ENCODE data around the gene MTHFD2L.
"Not testable (repeated sequence)": the region's sequence is repeated elsewhere in the genome, so short reads cannot be mapped to it uniquely, and the experiment has no call there.

Gene MTHFD2L

DNA sequence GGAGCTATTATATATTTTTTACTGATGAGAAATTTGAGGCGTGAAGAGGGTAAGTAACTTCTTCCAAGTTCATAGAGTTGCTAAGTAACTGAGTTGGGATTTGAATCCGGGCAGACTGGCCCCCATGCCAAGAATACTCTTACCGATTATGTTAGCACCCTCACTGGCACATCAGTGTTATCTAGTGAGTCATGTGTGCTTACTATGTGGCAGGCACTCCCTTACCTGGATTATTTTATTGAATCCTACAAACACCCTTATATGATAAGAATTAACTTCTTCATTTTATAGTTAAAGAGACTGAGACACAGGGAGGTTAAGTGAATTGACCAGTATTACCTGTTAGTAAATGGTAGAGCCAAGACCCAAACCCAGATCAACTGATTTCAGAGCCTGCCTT, 20.9 kb downstream of the MTHFD2L start:
- in situ Hi-C loops (cut with MboI; ENCODE audit: low sequenced_read_pairs) = no loop called here

DNA sequence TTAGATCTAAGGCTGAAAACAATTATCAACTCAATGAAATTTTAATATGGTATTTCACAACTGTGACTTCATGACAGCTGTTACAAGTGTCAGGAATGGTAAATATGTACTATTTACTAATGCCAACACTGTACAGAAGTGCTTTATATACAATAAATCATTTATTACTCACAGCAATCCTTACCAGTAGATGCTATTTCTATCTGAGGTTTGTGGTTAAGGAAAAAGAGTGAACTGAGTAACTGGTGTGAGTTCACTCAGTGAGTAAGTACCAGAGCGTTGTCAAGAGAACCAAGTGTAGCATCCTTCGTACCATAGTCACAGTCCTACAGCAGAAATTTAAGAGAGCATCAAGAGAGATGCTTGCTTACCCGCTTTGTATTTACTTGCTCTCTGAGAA, 23.3 kb downstream of the MTHFD2L start:
- in situ Hi-C loops (cut with MboI; ENCODE audit: low sequenced_read_pairs) = no loop called here

DNA sequence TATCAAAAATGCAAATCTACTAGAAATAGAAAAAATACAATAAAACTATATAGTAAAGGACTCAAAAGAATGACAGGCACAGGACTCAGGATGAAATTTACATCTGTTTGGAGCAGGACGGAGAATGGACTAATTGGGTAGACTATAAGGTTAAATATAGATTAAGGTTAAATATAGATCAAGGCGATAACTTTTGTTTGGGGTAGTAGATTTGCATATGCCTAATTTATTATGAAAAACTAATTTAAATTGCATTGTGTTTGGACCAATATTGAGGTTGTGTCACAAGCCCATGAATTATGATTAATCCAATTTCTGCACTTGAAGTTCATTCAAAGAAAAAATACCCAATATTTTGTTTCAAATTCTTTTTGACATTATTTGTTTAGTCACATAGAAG, 31.0 kb downstream of the MTHFD2L start:
- in situ Hi-C loops (cut with MboI; ENCODE audit: low sequenced_read_pairs) = no loop called here

DNA sequence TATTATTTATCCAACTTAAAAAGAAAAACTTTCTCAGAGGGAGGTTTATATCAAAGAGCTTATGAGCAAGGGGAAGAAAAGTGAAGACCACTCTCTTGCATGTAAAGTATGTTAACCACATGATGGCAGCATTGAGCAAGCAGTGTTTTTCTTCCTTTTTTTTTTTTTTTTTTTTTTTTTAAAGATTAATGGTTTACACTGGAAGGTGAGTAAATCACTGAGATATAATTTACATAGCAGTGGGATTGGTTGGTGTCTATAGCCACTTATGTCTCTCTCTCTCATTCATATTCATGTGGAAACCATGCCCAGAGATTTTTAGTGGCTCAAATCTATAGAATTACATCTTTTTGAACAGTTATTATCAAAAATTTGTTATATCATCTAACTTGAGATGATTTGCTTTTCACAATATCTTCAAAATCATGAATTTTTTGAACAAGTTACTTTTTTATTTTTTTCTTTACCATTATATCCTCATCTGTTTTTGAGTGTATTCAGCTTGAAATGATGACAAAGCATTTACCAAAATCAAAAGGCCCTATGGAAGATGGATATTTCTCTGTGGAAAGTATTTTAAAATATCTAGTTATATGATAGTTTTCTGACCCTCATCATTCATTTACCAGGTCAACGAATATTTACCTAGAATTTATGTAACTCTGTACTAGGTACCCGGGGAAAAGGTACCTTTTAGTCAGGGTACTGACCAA, 31.6 kb downstream of the MTHFD2L start:
- in situ Hi-C loops (cut with MboI; ENCODE audit: low sequenced_read_pairs) = no loop called here

DNA sequence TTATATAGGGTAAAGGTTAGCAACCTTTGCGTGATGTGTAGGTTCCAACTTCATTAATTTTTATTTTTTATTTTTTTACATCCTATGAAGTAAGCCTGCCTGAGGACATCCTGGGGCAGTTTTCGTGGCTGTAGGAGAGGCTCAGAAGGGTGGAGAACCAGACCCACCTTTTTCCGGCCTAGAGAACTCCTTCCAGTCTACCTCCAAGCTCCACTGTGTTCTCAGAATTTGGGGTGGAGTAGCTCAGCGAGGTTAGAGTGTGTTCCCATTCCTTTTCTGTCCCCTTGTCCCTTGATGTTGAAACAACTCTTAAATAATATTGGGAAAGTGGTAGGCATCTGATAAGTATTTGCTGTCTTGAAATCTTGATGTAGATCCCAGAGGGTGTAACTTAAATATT, 32.4 kb downstream of the MTHFD2L start:
- in situ Hi-C loops (cut with MboI; ENCODE audit: low sequenced_read_pairs) = no loop called here

DNA sequence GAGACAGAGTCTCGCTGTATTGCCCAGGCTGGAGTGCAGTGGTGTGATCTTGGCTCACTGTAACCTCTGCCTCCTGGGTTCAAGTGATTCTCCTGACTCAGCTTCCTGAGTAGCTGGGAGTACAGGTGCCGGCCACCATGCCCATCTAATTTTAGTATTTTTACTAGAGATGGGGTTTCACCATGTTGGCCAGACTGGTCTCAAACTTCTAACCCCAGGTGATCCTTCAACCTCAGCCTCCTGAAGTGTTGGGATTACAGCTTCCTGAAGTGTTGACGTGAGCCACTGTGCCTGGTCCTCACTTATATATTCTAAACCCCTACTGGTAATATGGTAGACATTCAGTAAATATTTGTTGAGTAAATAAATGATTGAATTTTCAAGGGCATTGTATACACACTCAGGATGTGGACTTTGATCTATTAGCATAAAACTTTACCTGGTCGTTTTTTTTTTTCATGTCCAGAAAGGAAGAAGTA, 33.0 kb downstream of the MTHFD2L start:
- in situ Hi-C loops (cut with MboI; ENCODE audit: low sequenced_read_pairs) = no loop called here

DNA sequence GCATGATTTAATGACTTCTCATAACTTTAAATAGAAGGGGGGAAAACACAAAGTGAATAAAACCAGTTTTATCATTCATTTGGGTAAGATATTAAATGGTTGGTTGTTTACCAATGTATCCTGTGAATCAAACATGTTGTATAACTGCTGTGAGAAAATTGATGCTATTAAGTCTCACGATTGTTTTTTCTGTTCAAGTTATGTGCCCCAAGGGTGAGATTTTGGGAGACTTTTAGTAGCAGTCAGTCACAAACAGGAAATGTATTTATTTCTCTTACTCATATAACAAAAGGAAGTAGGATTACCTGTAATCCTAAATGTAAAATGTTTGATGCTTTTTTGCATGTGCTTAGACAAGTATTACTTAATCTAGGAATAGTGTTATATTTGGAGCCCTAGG, 39.2 kb downstream of the MTHFD2L start:
- in situ Hi-C loops (cut with MboI; ENCODE audit: low sequenced_read_pairs) = no loop called here

DNA sequence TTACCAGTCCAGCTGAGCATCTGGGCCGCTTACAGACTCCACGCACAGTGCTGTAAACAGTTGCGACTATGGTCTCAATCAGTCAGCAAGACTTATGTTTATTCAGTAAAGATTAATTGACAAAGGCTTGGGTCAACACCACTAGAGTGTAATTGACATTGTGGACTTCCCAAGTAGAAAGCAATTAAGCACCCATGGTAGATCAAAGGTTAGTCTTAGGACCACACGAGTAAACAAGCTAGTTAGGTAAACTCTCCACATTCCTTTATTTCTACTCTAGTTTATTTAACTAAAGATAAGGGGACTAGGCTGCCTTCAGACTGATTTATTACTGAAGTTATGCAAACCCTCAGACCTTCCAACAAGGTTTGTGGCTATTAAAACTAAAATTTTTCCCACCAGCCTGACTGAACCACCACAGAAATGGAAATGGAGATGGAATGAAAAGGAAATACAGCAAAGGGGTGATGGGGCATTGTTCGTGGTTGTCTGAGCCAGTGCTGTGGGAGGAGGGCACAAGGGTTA, 44.2 kb downstream of the MTHFD2L start:
- in situ Hi-C loops (cut with MboI; ENCODE audit: low sequenced_read_pairs) = no loop called here

DNA sequence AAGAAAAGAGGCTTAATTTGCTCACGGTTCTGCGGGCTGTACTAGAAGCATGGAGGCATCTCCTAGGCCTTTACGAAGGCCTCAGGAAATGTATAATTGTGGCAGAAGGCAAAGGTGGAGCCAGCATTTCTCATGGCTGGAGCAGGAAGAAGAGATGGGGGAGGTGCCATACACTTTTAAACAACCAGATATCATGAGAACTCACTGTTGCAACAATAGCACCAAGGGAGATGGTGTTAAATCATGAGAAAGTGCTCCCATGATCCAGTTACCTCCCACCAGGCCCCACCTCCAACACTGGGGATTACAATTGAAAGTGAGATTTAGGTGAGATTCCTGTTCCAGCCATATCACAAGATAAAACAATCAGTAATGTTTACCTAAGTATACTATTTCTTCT, 45.5 kb downstream of the MTHFD2L start:
- in situ Hi-C loops (cut with MboI; ENCODE audit: low sequenced_read_pairs) = no loop called here

DNA sequence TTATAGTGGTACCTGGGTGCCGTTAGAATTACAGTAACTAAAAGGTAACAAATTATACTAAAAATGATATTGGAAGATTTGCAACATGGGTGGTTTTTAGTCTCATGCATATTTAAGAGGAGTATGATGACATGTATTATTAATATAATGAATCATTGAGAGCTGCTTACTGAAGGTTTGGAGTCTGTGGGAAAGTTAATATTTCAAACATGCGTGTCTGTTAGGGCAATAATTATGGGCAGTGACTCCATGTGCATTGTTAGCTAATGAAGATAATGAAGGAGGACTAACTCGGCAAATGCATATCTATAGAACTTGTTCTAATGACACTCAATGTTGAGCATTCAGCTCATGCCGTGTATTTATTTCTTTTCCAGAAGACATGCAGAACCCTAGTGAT, 47.1 kb downstream of the MTHFD2L start:
- in situ Hi-C loops (cut with MboI; ENCODE audit: low sequenced_read_pairs) = no loop called here

DNA sequence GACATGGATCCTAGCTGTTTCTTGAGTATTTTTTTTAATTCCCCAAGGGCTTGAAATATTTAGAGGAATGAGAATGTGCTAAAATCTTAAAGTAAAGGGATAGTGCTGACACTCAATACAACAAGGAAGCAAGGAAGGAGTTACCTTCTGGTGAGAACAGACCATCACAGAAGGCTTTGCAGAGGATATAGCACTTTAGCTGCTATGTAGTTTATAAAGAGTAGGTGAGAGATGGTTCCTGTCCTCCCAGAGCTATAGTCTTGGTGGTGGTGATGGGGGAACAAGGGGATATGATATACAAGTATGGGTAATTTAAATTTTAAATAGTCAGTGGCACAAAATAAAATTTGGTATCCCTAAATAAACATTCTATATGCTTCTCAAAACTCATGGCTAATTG, 47.6 kb downstream of the MTHFD2L start:
- in situ Hi-C loops (cut with MboI; ENCODE audit: low sequenced_read_pairs) = no loop called here

DNA sequence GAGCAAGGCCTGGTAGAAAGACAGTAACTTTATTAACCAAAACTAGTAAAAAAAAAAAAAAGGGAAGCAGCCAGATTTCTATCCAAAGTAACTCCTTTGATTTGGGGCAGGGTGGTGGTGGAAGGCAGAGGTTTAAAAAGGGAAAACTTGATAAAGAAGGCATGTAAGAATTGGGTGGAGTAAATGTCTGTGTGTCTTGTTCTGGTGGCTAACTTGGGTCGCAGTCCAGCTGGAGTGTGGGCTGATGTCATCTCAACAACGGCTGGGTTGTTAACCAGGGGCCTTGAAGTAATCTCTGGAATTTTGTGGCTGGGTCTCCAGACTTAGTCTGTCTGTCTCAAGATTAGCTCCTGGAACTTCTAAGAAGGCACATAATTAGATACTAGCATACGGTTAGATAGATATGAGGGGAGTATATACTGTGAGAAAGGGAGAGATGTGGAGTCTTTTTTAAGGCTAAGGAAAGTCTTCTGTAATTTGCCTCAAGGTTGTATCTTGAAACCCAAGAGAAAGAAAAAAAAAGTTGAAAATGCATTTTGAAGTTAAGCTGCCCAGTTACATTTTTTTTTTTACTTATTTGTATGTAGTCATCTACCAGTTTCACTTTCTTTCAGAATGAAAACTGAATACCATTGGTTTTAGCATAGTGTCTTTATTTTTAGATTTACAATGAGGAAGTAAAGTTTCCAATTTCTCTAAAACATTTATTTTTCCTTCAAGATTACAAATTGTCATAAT, 48.3 kb downstream of the MTHFD2L start:
- in situ Hi-C loops (cut with MboI; ENCODE audit: low sequenced_read_pairs) = no loop called here

DNA sequence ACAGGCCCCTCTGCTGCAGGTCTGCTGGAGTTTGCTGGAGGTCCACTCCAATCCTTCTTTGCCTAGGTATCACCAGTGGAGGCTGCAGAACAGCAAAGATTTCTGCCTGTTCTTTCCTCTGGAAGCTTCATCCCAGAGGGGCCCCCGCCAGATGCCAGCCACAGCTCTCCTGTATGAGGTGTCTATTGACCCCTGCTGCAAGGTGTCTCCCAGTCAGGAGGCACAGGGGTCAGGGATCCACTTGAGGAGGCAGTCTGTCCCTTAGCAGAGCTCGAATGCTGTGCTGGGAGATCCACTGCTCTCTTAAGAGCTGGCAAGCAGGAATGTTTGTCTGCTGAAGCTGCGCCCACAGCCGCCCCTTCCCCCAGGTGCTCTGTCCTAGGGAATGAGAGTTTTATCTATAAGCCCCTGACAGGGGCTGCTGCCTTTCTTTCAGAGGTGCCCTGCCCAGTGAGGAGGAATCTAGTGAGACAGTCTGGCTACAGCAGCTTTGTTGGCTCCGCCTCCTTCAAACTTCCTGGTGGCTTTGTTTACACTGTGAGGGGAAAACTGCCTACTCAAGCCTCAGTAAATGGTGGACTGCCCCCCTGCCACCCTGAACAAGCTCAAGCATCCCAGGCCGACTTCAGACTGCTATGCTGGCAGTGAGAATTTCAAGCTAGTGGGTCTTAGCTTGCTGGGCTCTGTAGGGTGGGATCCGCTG, 56.7 kb downstream of the MTHFD2L start:
- in situ Hi-C loops (cut with MboI; ENCODE audit: low sequenced_read_pairs) = not testable (repeated sequence)

DNA sequence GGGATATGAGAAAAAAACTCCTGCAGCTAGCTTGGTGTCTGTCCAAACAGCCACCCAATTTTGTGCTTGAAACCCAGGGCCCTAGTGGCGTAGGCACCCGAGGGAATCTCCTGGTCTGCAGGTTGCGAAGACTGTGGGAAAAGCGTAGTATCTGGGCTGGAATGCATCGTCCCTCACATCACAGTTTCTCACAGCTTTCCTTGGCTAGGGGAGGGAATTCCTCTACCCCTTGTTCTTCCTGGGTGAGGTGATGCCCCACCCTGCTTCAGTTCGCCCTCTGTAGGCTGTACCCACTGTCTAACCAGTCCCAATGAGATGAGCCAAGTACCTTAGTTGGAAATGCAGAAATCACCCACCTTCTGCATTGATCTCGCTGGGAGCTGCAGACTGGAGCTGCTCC, 57.3 kb downstream of the MTHFD2L start:
- in situ Hi-C loops (cut with MboI; ENCODE audit: low sequenced_read_pairs) = not testable (repeated sequence)

DNA sequence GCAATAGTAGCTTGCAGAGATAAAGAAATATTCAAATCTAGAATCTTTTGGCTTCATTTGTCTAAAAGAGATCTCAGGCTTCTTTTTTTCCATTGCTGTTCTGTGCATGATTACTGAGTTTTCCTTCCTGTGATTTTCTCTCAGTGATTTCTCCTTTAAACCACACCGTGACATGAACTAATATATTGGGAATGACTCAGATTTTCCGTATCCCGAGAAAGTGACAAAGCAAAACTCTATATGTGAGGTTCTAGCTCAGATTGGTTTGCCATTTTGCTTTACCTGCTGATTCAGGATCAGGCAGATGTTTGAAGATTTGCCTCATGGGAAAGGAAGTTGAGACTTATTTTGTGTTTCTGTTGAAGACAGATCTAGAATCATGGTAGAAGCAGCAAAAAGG, 59.4 kb downstream of the MTHFD2L start:
- in situ Hi-C loops (cut with MboI; ENCODE audit: low sequenced_read_pairs) = no loop called here

DNA sequence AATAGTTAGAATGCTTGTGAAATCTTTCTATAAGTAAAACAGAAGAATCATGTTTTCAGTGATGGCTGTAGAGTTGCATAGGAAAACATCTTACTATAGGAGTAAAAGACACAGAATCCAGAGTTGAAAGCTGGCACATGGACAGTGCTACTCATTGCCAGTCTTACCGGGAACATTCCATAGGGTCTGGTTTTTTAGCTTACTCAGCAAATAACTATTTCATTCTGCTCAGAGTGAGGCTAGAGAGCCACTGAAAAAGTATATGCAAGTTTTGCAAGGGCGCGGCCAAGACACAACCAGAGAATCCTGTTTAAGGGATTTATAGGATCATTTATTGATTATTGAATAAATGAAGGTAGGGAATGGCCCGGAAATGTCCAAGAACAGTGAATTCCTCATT, 60.3 kb downstream of the MTHFD2L start:
- in situ Hi-C loops (cut with MboI; ENCODE audit: low sequenced_read_pairs) = no loop called here

DNA sequence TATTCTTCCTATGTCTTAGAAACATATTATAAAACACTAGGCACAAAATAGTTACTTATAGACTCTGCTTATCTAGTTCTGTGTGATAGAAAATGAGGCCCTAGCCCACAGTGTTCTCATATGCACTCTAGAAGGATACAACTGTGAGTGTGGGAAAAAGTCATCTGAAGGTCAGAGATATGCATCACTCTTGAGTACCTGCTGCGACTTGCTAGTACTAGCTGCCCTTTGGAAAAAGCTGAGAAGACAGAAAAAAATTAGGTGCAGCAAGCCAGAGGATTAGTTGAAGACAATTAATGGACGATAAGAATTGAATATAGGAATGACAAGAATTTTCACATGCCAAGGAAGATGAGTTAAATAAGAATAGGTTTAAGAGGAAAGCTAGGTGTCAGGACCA, 61.3 kb downstream of the MTHFD2L start:
- in situ Hi-C loops (cut with MboI; ENCODE audit: low sequenced_read_pairs) = no loop called here

DNA sequence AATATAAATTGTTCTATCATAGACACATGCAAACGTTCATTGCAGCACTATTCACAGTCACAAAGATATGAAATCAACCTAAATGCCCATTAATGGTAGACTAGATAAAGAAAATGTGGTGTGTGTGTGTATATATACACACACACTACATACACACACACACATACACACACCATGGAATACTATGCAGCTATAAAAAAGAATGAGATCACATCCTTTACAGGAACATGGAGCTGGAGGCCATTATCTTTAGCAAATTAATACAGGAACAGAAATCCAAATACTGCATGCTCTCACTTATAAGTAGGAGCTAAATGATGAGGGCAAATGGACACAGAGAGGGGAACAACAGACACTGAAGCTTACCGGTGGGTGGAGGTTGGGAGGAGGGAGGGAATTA, 65.2 kb downstream of the MTHFD2L start:
- in situ Hi-C loops (cut with MboI; ENCODE audit: low sequenced_read_pairs) = no loop called here

DNA sequence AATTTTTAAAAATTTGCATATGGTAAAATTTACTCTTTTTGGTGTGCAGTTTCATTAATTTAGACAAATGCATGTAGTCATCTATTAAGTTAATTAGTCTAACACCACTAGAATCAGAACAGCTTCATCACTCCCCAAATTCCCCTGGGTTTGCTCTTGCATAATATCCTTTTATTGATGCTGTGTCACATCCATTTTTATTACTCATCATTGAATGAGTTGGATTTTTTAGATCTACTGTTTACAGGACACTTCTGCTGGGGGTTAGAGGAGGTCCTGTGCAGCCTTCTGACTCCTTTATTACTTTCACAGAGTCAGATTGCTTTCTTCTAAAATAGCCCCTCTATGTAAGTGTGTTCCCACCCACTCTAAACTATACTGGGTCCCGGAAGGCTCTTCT, 65.9 kb downstream of the MTHFD2L start:
- in situ Hi-C loops (cut with MboI; ENCODE audit: low sequenced_read_pairs) = no loop called here

DNA sequence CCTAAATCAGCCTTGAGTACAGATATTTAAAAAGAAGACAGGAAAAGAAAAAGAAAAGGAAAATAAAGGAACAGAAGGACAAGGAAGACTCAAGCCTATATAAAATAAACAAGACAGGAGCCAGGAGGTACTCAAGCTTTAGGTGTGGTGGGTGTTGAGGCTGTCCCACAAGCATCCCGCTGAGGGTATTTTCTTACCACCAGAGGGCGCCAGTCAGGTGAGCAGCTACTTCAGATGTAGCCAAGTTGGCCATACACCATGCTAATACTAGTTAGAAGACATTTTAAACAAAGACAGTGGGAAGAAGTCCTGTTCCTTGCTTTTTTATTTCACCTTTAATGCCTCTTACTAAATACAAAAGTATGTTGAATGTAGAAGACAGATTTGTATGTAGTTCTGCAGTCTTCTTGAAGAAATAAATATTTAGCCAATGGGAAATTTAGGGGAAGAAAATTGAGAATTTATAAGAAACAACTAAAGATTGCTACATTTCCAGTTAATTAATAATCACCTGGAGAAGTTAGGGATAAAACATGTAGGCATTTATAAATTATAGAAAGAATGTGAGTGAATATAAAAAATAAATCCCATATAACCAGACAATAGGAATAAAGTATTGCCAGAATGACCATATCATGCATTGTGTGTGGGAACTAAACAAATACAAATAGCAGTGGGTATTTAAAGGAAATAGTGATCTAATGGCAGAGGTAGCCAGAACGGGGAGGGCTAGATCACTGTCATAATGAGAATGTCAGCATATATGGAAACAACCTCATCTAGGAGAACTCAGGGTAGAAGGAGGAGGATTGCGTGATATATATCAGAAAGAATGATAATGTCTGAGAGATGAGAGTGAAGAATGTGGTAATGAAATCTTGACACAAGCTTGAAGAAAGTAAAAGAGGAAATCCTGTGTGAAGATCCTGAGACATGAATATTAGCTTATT, 71.0 kb downstream of the MTHFD2L start:
- in situ Hi-C loops (cut with MboI; ENCODE audit: low sequenced_read_pairs) = no loop called here

All from HL-60/S4 treated with phorbol 12-myristate 13-acetate at 8.2 ng/mL for 4 days and 3 days (cell line).